ENCODE results near the gene PCDHGB3.
A peak's percentile ranks its signal among the peaks of the same experiment; 100 is the strongest.
"Not testable (repeated sequence)": the region's sequence is repeated elsewhere in the genome, so short reads cannot be mapped to it uniquely, and the experiment has no call there.

The PCDHGB3 gene

GRCh38 chr5:141369994-141370848 is at the start of gene PCDHGB3:
TSS of gene PCDHGB3 (plus strand) at chr5:141370242. CDS start at chr5:141370395, 153 bp downstream.
- no peak for DNase-seq (ENCODE audit: low read depth in 2 of 2)

GRCh38 chr5:141322261-141322660 is 47.8 kb upstream of the PCDHGB3 start:
- no peak for DNase-seq (ENCODE audit: low read depth in 2 of 2)

GRCh38 chr5:141326088-141326854 is 43.8 kb upstream of the PCDHGB3 start:
- peak; percentile 31 to 48 for DNase-seq (ENCODE audit: low read depth in 2 of 2)

- DNase-seq (ENCODE audit: low read depth in 2 of 2), result no peak
Measured at GRCh38 chr5:141328231-141328630, 41.8 kb upstream of the PCDHGB3 start.

GRCh38 chr5:141330299-141331080 is 39.6 kb upstream of the PCDHGB3 start, which contains the start of gene PCDHGA1:
TSS of gene PCDHGA1 (plus strand) at chr5:141330514.
- no peak for DNase-seq (ENCODE audit: low read depth in 2 of 2)

GRCh38 chr5:141332571-141332970 is 37.5 kb upstream of the PCDHGB3 start:
- DNase-seq (ENCODE audit: low read depth in 2 of 2), result not testable (repeated sequence)

- DNase-seq (ENCODE audit: low read depth in 2 of 2), result no peak
Measured at GRCh38 chr5:141338538-141339306, 31.3 kb upstream of the PCDHGB3 start, which contains the start of gene PCDHGA2. TSS of gene PCDHGA2 (plus strand) at chr5:141338760.

GRCh38 chr5:141340781-141341354 is 29.2 kb upstream of the PCDHGB3 start:
- DNase-seq (ENCODE audit: low read depth in 2 of 2), result not testable (repeated sequence)

GRCh38 chr5:141342773-141343172 is 27.3 kb upstream of the PCDHGB3 start:
- no peak for DNase-seq (ENCODE audit: low read depth in 2 of 2)

- DNase-seq (ENCODE audit: low read depth in 2 of 2), result no peak
Measured at GRCh38 chr5:141343242-141343952, 26.6 kb upstream of the PCDHGB3 start, which contains the start of gene PCDHGA3. TSS of gene PCDHGA3 (plus strand) at chr5:141343829. CDS start at chr5:141344034, 205 bp downstream.

- no peak for DNase-seq (ENCODE audit: low read depth in 2 of 2)
Measured at GRCh38 chr5:141343953-141344463, 26.0 kb upstream of the PCDHGB3 start.

GRCh38 chr5:141345327-141345726 is 24.7 kb upstream of the PCDHGB3 start:
- DNase-seq (ENCODE audit: low read depth in 2 of 2), result no peak

- DNase-seq (ENCODE audit: low read depth in 2 of 2), result not testable (repeated sequence)
Measured at GRCh38 chr5:141346017-141346416, 24.0 kb upstream of the PCDHGB3 start.

GRCh38 chr5:141349917-141350619 is 20.0 kb upstream of the PCDHGB3 start, which contains the start of gene PCDHGB1:
TSS of gene PCDHGB1 (plus strand) at chr5:141350099. CDS start at chr5:141350261, 162 bp downstream.
- DNase-seq (ENCODE audit: low read depth in 2 of 2), result no peak

GRCh38 chr5:141351591-141351990 is 18.5 kb upstream of the PCDHGB3 start:
- DNase-seq (ENCODE audit: low read depth in 2 of 2), result no peak

- no peak for DNase-seq (ENCODE audit: low read depth in 2 of 2)
Measured at GRCh38 chr5:141354900-141355469, 15.1 kb upstream of the PCDHGB3 start, which contains the start of gene PCDHGA4. TSS of gene PCDHGA4 (plus strand) at chr5:141355021. CDS start at chr5:141355108, 87 bp downstream.

- no peak for DNase-seq (ENCODE audit: low read depth in 2 of 2)
Measured at GRCh38 chr5:141355641-141356040, 14.4 kb upstream of the PCDHGB3 start.

- DNase-seq (ENCODE audit: low read depth in 2 of 2), result no peak
Measured at GRCh38 chr5:141356133-141356532, 13.9 kb upstream of the PCDHGB3 start.

Measured in stimulated activated CD8-positive, alpha-beta memory T cell treated with anti-CD3 and anti-CD28 coated beads, Interleukin-2, amount 100 ng/mL, for 48 hours (primary cell).